GM12878 (cell line): ENCODE data around the gene MBD2. TPM values are rescaled to one million over a fixed set of nuclear protein-coding genes. Genes with fewer than 3 reads are reported as not detected.

Experiments
- BACH1 ChIP-seq: fragments of 450-650 bp; IDR thresholded peaks from 2 replicates; pipeline ENCODE4 v1.6.1; 2017; ENCODE audit warnings: mild to moderate bottlenecking, borderline replicate concordance
- BHLHE40 ChIP-seq, 2 experiments: fragments of 450-650 bp in 1 of 2; IDR thresholded peaks; 2 replicates each; pipeline ENCODE4 v1.6.1; 2011 to 2017; ENCODE audit warnings: low read depth in 2 of 2, borderline replicate concordance in 1 of 2, improper control_type of control experiment in 1 of 2, low read length in 1 of 2, mild to moderate bottlenecking in 1 of 2
- CBX5 ChIP-seq: sonication (generic); IDR thresholded peaks from 2 replicates; pipeline ENCODE4 v1.6.1; 2016; ENCODE audit warnings: low read depth, moderate library complexity, mild to moderate bottlenecking, inconsistent platforms
- FOXM1 ChIP-seq: IDR thresholded peaks from 2 replicates; pipeline ENCODE4 v1.6.1; 2012; ENCODE audit warnings: low read depth, mild to moderate bottlenecking, inconsistent platforms, low read length, moderate library complexity
- GABPA ChIP-seq: IDR thresholded peaks from 2 replicates; pipeline ENCODE4 v1.6.1; 2014; ENCODE audit warnings: antibody characterized with exemption, low read depth, mild to moderate bottlenecking, inconsistent platforms
- HDAC6 ChIP-seq: fragments of 200-600 bp; sonication (generic); IDR thresholded peaks from one replicate; pipeline ENCODE4 v1.8.0; 2017; ENCODE audit warnings: antibody characterized with exemption; ENCODE audit not compliant: unreplicated experiment
- KDM1A ChIP-seq: fragments of 200-600 bp; sonication (generic); IDR thresholded peaks from 2 replicates; pipeline ENCODE4 v1.6.1; 2016; ENCODE audit warnings: borderline replicate concordance
- KLF5 ChIP-seq: fragments of 450-650 bp; IDR thresholded peaks from 2 replicates; pipeline ENCODE4 v1.6.1; 2014; ENCODE audit warnings: mild to moderate bottlenecking; ENCODE audit not compliant: partially characterized antibody
- MYC ChIP-seq: IDR thresholded peaks from 2 replicates; pipeline ENCODE4 v1.6.1; 2011; ENCODE audit warnings: mild to moderate bottlenecking, low read length, moderate library complexity, inconsistent platforms; ENCODE audit not compliant: insufficient read depth, insufficient replicate concordance, insufficient read length, severe bottlenecking
- NBN ChIP-seq: fragments of 450-650 bp; IDR thresholded peaks from 2 replicates; pipeline ENCODE4 v1.6.1; 2016
- NFIC ChIP-seq: IDR thresholded peaks from 2 replicates; pipeline ENCODE4 v1.6.1; 2012; ENCODE audit warnings: low read depth, mild to moderate bottlenecking, inconsistent platforms, low read length, moderate library complexity
- NFYB ChIP-seq: IDR thresholded peaks from 2 replicates; pipeline ENCODE4 v1.6.1; 2011; ENCODE audit warnings: low read depth, mild to moderate bottlenecking, low read length, improper control_type of control experiment, moderate library complexity; ENCODE audit not compliant: insufficient read depth
- NR2C2 ChIP-seq: IDR thresholded peaks from 2 replicates; pipeline ENCODE4 v1.6.1; 2011; ENCODE audit warnings: borderline replicate concordance, low read depth; ENCODE audit not compliant: control insufficient read depth, insufficient read length
- PAX5 ChIP-seq: IDR thresholded peaks from 2 replicates; pipeline ENCODE4 v1.6.1; 2011; ENCODE audit warnings: low read depth, low read length, borderline replicate concordance
- RBBP5 ChIP-seq: fragments of 200-600 bp; sonication (generic); conservative IDR thresholded peaks from 2 replicates; pipeline ENCODE4 v1.6.1; 2016
- SIX5 ChIP-seq: IDR thresholded peaks from 2 replicates; pipeline ENCODE4 v1.6.1; 2011; ENCODE audit warnings: mild to moderate bottlenecking, low read depth, low read length, moderate library complexity; ENCODE audit not compliant: severe bottlenecking
- STAT1 ChIP-seq: fragments of 450-650 bp; conservative IDR thresholded peaks from 2 replicates; pipeline ENCODE4 v1.6.1; 2014; ENCODE audit warnings: antibody characterized with exemption, mild to moderate bottlenecking
- TCF3 ChIP-seq: IDR thresholded peaks from 2 replicates; pipeline ENCODE4 v1.6.1; 2012; ENCODE audit warnings: low read depth, mild to moderate bottlenecking, low read length, borderline replicate concordance; ENCODE audit not compliant: insufficient read depth
- YBX1 ChIP-seq: fragments of 450-650 bp; IDR thresholded peaks from 2 replicates; pipeline ENCODE4 v1.6.1; 2016; ENCODE audit warnings: antibody characterized with exemption
- YY1 ChIP-seq: IDR thresholded peaks from 2 replicates; pipeline ENCODE4 v1.6.1; 2011; ENCODE audit warnings: low read depth, mild to moderate bottlenecking, low read length
- ZNF274 ChIP-seq: IDR thresholded peaks from one replicate; pipeline ENCODE4 v1.8.0; 2011; ENCODE audit not compliant: insufficient read length, insufficient read depth
- polyA plus RNA-seq, 11 experiments: library from polyadenylated mRNA; depleted of rRNA in 4 of 11; unstranded in 6 of 11; stranded (reverse) in 5 of 11; fragments of >200 nt; fragmentation: Nextera tagmentation in 4 of 11; fragmentation: Illumina TruSeq in 1 of 11; extraction: Ambion mirVana in 4 of 11; extraction: Trizol in 1 of 11; gene quantifications; 1 replicate in 1 of 11; 2 replicates in 10 of 11; pipeline versions ENCODE4 v1.2.1 to v1.2.3, GENCODE V29; 2011 to 2016; ENCODE audit warnings: inconsistent platforms in 2 of 11, missing spikeins in 2 of 11, low read depth in 1 of 11
- total RNA-seq, 4 experiments: library from RNA; depleted of rRNA in 3 of 4; stranded (reverse); fragments of >200 nt in 3 of 4; fragmentation: Illumina TruSeq in 1 of 4; extraction: Trizol in 1 of 4; gene quantifications; 2 replicates each; pipeline versions ENCODE4 v1.2.1 to v1.2.3, GENCODE V29; 2013 to 2021
- TF ChIP-seq, protein P1 (sequence below): IDR thresholded peaks from 2 replicates; pipeline ENCODE4 v1.6.1; 2012; ENCODE audit warnings: low read length, inconsistent platforms
- TF ChIP-seq, protein P2 (sequence below): fragments of 450-650 bp; IDR thresholded peaks from 2 replicates; pipeline ENCODE4 v1.6.1; 2014; ENCODE audit warnings: mild to moderate bottlenecking
- TF ChIP-seq, protein P3 (sequence below): IDR thresholded peaks from 2 replicates; pipeline ENCODE4 v1.6.1; 2011; ENCODE audit warnings: borderline replicate concordance, low read depth, mild to moderate bottlenecking, moderate library complexity, mixed read lengths, low read length; ENCODE audit not compliant: insufficient read depth; ENCODE audit errors: extremely low read length
- TF ChIP-seq, protein P4 (sequence below): IDR thresholded peaks from 2 replicates; pipeline ENCODE4 v1.6.1; 2012; ENCODE audit warnings: mild to moderate bottlenecking, low read depth, low read length

The MBD2 gene
- total and polyA plus RNA-seq, 10 of the 15 experiments (the other 5 are each of a cell fraction or from before 2014, with no cell fraction given), result 24.1 to 276 (median 57.9) TPM

DNA sequence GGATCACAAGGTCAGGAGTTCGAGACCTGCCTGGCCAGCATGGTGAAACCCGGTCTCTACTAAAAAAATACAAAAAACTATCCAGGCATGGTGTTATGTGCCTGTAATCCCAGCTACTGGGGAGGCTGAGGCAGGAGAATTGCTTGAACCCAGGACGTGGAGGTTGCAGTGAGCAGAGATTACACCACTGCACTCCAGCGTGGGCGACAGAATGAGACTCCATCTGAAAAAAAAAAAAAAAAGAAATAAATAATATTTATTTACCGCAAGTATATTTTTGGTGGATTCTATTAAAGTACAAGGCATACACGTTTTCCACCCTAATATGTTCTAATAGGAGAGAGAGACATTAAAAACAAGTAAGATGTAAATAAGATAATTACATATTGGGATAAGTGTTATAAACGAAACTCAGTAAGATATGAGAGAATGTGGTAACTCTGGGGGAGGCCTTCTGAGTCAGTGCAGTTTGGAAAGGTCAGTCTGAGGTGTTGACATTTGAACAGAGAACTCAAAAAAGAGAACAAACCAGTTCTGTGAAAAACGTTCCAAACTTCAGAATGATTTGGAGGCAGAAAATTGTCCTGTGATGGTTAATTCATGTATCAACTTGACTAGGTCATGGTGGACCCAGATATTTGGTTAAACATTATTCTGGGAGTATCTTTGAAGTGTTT, 36.1 kb upstream of the MBD2 start (continued):
- TF ChIP-seq HDAC6, result no peak
- TF ChIP-seq BACH1, result no peak
- no peak for TF ChIP-seq NBN
- TF ChIP-seq, protein P1, sequence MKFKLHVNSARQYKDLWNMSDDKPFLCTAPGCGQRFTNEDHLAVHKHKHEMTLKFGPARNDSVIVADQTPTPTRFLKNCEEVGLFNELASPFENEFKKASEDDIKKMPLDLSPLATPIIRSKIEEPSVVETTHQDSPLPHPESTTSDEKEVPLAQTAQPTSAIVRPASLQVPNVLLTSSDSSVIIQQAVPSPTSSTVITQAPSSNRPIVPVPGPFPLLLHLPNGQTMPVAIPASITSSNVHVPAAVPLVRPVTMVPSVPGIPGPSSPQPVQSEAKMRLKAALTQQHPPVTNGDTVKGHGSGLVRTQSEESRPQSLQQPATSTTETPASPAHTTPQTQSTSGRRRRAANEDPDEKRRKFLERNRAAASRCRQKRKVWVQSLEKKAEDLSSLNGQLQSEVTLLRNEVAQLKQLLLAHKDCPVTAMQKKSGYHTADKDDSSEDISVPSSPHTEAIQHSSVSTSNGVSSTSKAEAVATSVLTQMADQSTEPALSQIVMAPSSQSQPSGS, result peak; percentile 71; the same call in 1 of the 2 replicates
- TF ChIP-seq SIX5, result no peak
- no peak for TF ChIP-seq BHLHE40 (IDR thresholded peaks at IDR 0.05; ENCODE audit: borderline replicate concordance in 1 of 2, low read depth in 2 of 2, low read length in 1 of 2)
- TF ChIP-seq YY1, result no peak
- TF ChIP-seq FOXM1, result peak; percentile 44; the same call in 1 of the 2 replicates
- TF ChIP-seq NFIC, result peak; percentile 69
- no peak for TF ChIP-seq MYC
- TF ChIP-seq STAT1, result no peak
- no peak for TF ChIP-seq NR2C2
- TF ChIP-seq, protein P2, sequence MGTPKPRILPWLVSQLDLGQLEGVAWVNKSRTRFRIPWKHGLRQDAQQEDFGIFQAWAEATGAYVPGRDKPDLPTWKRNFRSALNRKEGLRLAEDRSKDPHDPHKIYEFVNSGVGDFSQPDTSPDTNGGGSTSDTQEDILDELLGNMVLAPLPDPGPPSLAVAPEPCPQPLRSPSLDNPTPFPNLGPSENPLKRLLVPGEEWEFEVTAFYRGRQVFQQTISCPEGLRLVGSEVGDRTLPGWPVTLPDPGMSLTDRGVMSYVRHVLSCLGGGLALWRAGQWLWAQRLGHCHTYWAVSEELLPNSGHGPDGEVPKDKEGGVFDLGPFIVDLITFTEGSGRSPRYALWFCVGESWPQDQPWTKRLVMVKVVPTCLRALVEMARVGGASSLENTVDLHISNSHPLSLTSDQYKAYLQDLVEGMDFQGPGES, result no peak
- no peak for TF ChIP-seq TCF3
- TF ChIP-seq GABPA, result no peak
- no peak for TF ChIP-seq ZNF274
- TF ChIP-seq PAX5, result peak; percentile 58; the same call in 1 of the 2 replicates
- TF ChIP-seq YBX1, result no peak
- TF ChIP-seq KLF5, result no peak
- no peak for TF ChIP-seq RBBP5
- TF ChIP-seq, protein P3, sequence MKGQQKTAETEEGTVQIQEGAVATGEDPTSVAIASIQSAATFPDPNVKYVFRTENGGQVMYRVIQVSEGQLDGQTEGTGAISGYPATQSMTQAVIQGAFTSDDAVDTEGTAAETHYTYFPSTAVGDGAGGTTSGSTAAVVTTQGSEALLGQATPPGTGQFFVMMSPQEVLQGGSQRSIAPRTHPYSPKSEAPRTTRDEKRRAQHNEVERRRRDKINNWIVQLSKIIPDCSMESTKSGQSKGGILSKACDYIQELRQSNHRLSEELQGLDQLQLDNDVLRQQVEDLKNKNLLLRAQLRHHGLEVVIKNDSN, result no peak
- TF ChIP-seq NFYB, result no peak
- TF ChIP-seq, protein P4, sequence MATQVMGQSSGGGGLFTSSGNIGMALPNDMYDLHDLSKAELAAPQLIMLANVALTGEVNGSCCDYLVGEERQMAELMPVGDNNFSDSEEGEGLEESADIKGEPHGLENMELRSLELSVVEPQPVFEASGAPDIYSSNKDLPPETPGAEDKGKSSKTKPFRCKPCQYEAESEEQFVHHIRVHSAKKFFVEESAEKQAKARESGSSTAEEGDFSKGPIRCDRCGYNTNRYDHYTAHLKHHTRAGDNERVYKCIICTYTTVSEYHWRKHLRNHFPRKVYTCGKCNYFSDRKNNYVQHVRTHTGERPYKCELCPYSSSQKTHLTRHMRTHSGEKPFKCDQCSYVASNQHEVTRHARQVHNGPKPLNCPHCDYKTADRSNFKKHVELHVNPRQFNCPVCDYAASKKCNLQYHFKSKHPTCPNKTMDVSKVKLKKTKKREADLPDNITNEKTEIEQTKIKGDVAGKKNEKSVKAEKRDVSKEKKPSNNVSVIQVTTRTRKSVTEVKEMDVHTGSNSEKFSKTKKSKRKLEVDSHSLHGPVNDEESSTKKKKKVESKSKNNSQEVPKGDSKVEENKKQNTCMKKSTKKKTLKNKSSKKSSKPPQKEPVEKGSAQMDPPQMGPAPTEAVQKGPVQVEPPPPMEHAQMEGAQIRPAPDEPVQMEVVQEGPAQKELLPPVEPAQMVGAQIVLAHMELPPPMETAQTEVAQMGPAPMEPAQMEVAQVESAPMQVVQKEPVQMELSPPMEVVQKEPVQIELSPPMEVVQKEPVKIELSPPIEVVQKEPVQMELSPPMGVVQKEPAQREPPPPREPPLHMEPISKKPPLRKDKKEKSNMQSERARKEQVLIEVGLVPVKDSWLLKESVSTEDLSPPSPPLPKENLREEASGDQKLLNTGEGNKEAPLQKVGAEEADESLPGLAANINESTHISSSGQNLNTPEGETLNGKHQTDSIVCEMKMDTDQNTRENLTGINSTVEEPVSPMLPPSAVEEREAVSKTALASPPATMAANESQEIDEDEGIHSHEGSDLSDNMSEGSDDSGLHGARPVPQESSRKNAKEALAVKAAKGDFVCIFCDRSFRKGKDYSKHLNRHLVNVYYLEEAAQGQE, result no peak
- peak; percentile 42; the same call in 1 of the 2 replicates for TF ChIP-seq CBX5
- TF ChIP-seq KDM1A, result no peak
